ENCODE data around the gene TNFRSF25. TPM values are rescaled to one million over a fixed set of nuclear protein-coding genes. Genes with fewer than 3 reads are reported as not detected.

TNFRSF25 gene
- total RNA-seq, 1 experiment from 2014 or later, result 0.98 TPM

GRCh38 chr1:6418668-6419396 is 47.1 kb downstream of the TNFRSF25 start:
- no peak for DNase-seq (ENCODE audit: low read depth)

GRCh38 chr1:6417961-6418667 is 47.9 kb downstream of the TNFRSF25 start:
- DNase-seq (ENCODE audit: low read depth), result no peak

- DNase-seq (ENCODE audit: low read depth), result no peak
These were observed 49.1 kb downstream of the TNFRSF25 start for GRCh38 chr1:6416906-6417305.

- no peak for DNase-seq (ENCODE audit: low read depth)
These were observed 49.7 kb downstream of the TNFRSF25 start for GRCh38 chr1:6416295-6416656.

- DNase-seq (ENCODE audit: low read depth), result no peak
These were observed 50.9 kb downstream of the TNFRSF25 start for GRCh38 chr1:6414881-6415626.

GRCh38 chr1:6414443-6414844 is 51.5 kb downstream of the TNFRSF25 start:
- peak; percentile 66 for DNase-seq (ENCODE audit: low read depth)

GRCh38 chr1:6412896-6413295 is 53.1 kb downstream of the TNFRSF25 start:
- no peak for DNase-seq (ENCODE audit: low read depth)

Other genes with a start within 250 kb of the TNFRSF25 start
- gene ICMT, start 230.2 kb downstream of the TNFRSF25 start, total RNA-seq (2014; rRNA removed), result 135 and 145 TPM in 2 replicates
- gene HES3, start 222.0 kb downstream of the TNFRSF25 start, total RNA-seq (2014; rRNA removed), result not detected in 2 replicates
- gene GPR153, start 205.1 kb downstream of the TNFRSF25 start, total RNA-seq (2014; rRNA removed), result 38.2 and 43.0 TPM in 2 replicates
- gene ACOT7, start 72.4 kb downstream of the TNFRSF25 start, total RNA-seq (2014; rRNA removed), result 41.3 and 42.7 TPM in 2 replicates
- gene HES2, start 46.3 kb downstream of the TNFRSF25 start, total RNA-seq (2014; rRNA removed), result 0.06 TPM in 1 of 2 replicates, not detected in the other
- not detected in 2 replicates for gene ESPN, start 41.4 kb downstream of the TNFRSF25 start, total RNA-seq (2014; rRNA removed)
- 1.8 and 2.2 TPM in 2 replicates for gene PLEKHG5, start 25.5 kb upstream of the TNFRSF25 start, total RNA-seq (2014; rRNA removed)
- gene NOL9, start 88.3 kb upstream of the TNFRSF25 start, total RNA-seq (2014; rRNA removed), result 21.7 and 26.9 TPM in 2 replicates
- gene TAS1R1, start 89.1 kb upstream of the TNFRSF25 start, total RNA-seq (2014; rRNA removed), result 1.2 and 2.5 TPM in 2 replicates
- 14.2 and 14.9 TPM in 2 replicates for gene ZBTB48, start 113.8 kb upstream of the TNFRSF25 start, total RNA-seq (2014; rRNA removed)
- 46.8 and 51.2 TPM in 2 replicates for gene KLHL21, start 136.7 kb upstream of the TNFRSF25 start, total RNA-seq (2014; rRNA removed)
- 11.5 and 11.7 TPM in 2 replicates for gene PHF13, start 147.6 kb upstream of the TNFRSF25 start, total RNA-seq (2014; rRNA removed)
- 23.3 and 25.0 TPM in 2 replicates for gene THAP3, start 158.7 kb upstream of the TNFRSF25 start, total RNA-seq (2014; rRNA removed)
- 35.8 and 41.5 TPM in 2 replicates for gene DNAJC11, start 235.6 kb upstream of the TNFRSF25 start, total RNA-seq (2014; rRNA removed)

All from LHCN-M2 (cell line).